Subcutaneous abdominal adipose tissue (tissue), 5 donors: ENCODE data around the gene EPS15.

Source experiments
- H3K27ac ChIP-seq: one replicate; pipeline ENCODE4 v1.7.0; 2013; ENCODE audit warnings: low read depth, mild to moderate bottlenecking, inconsistent platforms, low read length, moderate library complexity
- H3K27me3 ChIP-seq, 5 donors: one replicate each; pipeline ENCODE4 v1.7.0; 2013; ENCODE audit warnings: low read length in 5 of 5, inconsistent platforms in 1 of 5; ENCODE audit not compliant: control insufficient read depth in 5 of 5, insufficient read depth in 4 of 5
- H3K36me3 ChIP-seq, 5 donors: one replicate each; pipeline ENCODE4 v1.7.0; 2013; ENCODE audit warnings: low read length in 5 of 5; ENCODE audit not compliant: control insufficient read depth in 5 of 5, insufficient read depth in 5 of 5
- H3K4me1 ChIP-seq, 5 donors: one replicate each; pipeline ENCODE4 v1.7.0; 2013; ENCODE audit warnings: low read length in 5 of 5, mild to moderate bottlenecking in 3 of 5, moderate library complexity in 1 of 5; ENCODE audit not compliant: control insufficient read depth in 5 of 5, insufficient read depth in 5 of 5
- H3K4me3 ChIP-seq, 5 donors: one replicate each; pipeline ENCODE4 v1.7.0; 2013; ENCODE audit warnings: low read length in 5 of 5, low read depth in 1 of 5
- H3K9ac ChIP-seq, 5 donors: one replicate each; pipeline ENCODE4 v1.7.0; 2013; ENCODE audit warnings: low read length in 5 of 5, mild to moderate bottlenecking in 4 of 5, moderate library complexity in 3 of 5
- H3K9me3 ChIP-seq, 5 donors: one replicate each; pipeline ENCODE4 v1.7.0; 2013; ENCODE audit warnings: low read length in 5 of 5; ENCODE audit not compliant: control insufficient read depth in 5 of 5
- donor health status: healthy.
- donor health status: healthy.
- donor health status: healthy.
- donor health status: healthy.
- donor health status: healthy.

EPS15 gene

GRCh38 chr1:51526248-51526647 is 7.2 kb upstream of the EPS15 start:
- Histone ChIP-seq H3K4me1 (no peaks in the 10 kb centered on the region), H3K27me3 (no peaks in the 10 kb centered on the region), H3K36me3 (no peaks in the 10 kb centered on the region), H3K4me3 (no peak overlapping the region), H3K9ac (no peak overlapping the region), H3K27ac (no peak overlapping the region), H3K9me3 (no peaks in the 10 kb centered on the region)

- Histone ChIP-seq H3K4me1 (no peaks in the 10 kb centered on the region), H3K27ac (no peak overlapping the region), H3K9ac (no peak overlapping the region), H3K36me3 (no peaks in the 10 kb centered on the region), H3K4me3 (no peak overlapping the region), H3K27me3 (no peaks in the 10 kb centered on the region), H3K9me3 (no peaks in the 10 kb centered on the region)
These were observed 6.2 kb upstream of the EPS15 start for GRCh38 chr1:51525295-51525694.

- no peak overlapping the region for H3K9ac ChIP-seq
- H3K4me1 ChIP-seq, result no peaks in the 10 kb centered on the region
These were observed 5.8 kb upstream of the EPS15 start for GRCh38 chr1:51524817-51525216.

GRCh38 chr1:51523931-51524330 is 4.9 kb upstream of the EPS15 start:
- Histone ChIP-seq H3K27ac (no peak overlapping the region), H3K4me3 (no peak overlapping the region), H3K27me3 (no peaks in the 10 kb centered on the region), H3K4me1 (no peaks in the 10 kb centered on the region), H3K9me3 (no peaks in the 10 kb centered on the region), H3K9ac (no peak overlapping the region), H3K36me3 (no peaks in the 10 kb centered on the region)

More at GRCh38 chr1:51524817-51525216, 5.8 kb upstream of the EPS15 start:
- no peaks in the 10 kb centered on the region for H3K9me3 ChIP-seq
- no peaks in the 10 kb centered on the region for H3K36me3 ChIP-seq
- no peak overlapping the region for H3K4me3 ChIP-seq
- H3K27ac ChIP-seq, result no peak overlapping the region
- H3K27me3 ChIP-seq, result no peaks in the 10 kb centered on the region

GRCh38 chr1:51520700-51521248 is 1.7 kb upstream of the EPS15 start:
- Histone ChIP-seq H3K9me3 (no peaks in the 10 kb centered on the region), H3K27me3 (no peaks in the 10 kb centered on the region), H3K27ac (no peak overlapping the region), H3K9ac (no peak overlapping the region), H3K4me3 (no peak overlapping the region), H3K36me3 (no peaks in the 10 kb centered on the region), H3K4me1 (peaks cover 0 to 27% (median 26%) of the 10 kb centered on the region in 5 donors)

GRCh38 chr1:51519865-51520699 is 1.0 kb upstream of the EPS15 start:
- H3K36me3 ChIP-seq, result no peaks in the 10 kb centered on the region
- H3K4me1 ChIP-seq, result peaks cover 0 to 34% (median 33%) of the 10 kb centered on the region in 5 donors
- no peaks in the 10 kb centered on the region for H3K27me3 ChIP-seq
- H3K9ac ChIP-seq, result no peak overlapping the region
- no peak overlapping the region for H3K27ac ChIP-seq
- peak overlapping the region in 1 of 5 donors; percentile 44 for H3K4me3 ChIP-seq
- H3K9me3 ChIP-seq, result no peaks in the 10 kb centered on the region

GRCh38 chr1:51518586-51519047 is 449 bp downstream of the EPS15 start:
- peaks cover 0 to 49% (median 47%) of the 10 kb centered on the region in 5 donors for H3K4me1 ChIP-seq
- peak overlapping the region; percentile 91 to 97 (median 95) for H3K9ac ChIP-seq
- peak overlapping the region; percentile 92 to 97 (median 94) for H3K4me3 ChIP-seq
- no peaks in the 10 kb centered on the region for H3K36me3 ChIP-seq
- no peaks in the 10 kb centered on the region for H3K27me3 ChIP-seq
- peak overlapping the region; percentile 87 for H3K27ac ChIP-seq
- no peaks in the 10 kb centered on the region for H3K9me3 ChIP-seq

- H3K27ac ChIP-seq, result peak overlapping the region; percentile 87
- peaks cover 0 to 53% (median 52%) of the 10 kb centered on the region in 5 donors for H3K4me1 ChIP-seq
- peak overlapping the region; percentile 91 to 97 (median 95) for H3K9ac ChIP-seq
These were observed 957 bp downstream of the EPS15 start for GRCh38 chr1:51518033-51518585.

GRCh38 chr1:51517361-51518032 is 1.6 kb downstream of the EPS15 start:
- Histone ChIP-seq H3K9me3 (no peaks in the 10 kb centered on the region), H3K27ac (peak overlapping the region; percentile 87), H3K9ac (peak overlapping the region; percentile 91 to 97 (median 95)), H3K36me3 (no peaks in the 10 kb centered on the region), H3K27me3 (no peaks in the 10 kb centered on the region), H3K4me1 (peaks cover 0 to 58% (median 57%) of the 10 kb centered on the region in 5 donors), H3K4me3 (peak overlapping the region; percentile 92 to 97 (median 94))

More at GRCh38 chr1:51518033-51518585, 957 bp downstream of the EPS15 start:
- peak overlapping the region; percentile 92 to 97 (median 94) for H3K4me3 ChIP-seq
- no peaks in the 10 kb centered on the region for H3K9me3 ChIP-seq
- no peaks in the 10 kb centered on the region for H3K27me3 ChIP-seq
- H3K36me3 ChIP-seq, result no peaks in the 10 kb centered on the region
